GM18873 (cell line): Measurements from ENCODE around the gene NR2F6.

ENCODE experiments used
- ATAC-seq: cut with Tn5 transposase; IDR thresholded peaks from one replicate; pipeline ENCODE4 v1.9.1; 2021; ENCODE audit warnings: mild to moderate bottlenecking, moderate library complexity, moderate number of reproducible peaks; ENCODE audit not compliant: unreplicated experiment, low FRiP score

The NR2F6 gene

GRCh38 chr19:17266026-17266425 is 20.3 kb upstream of the NR2F6 start:
- no peak for ATAC-seq

GRCh38 chr19:17264641-17264979 is 18.9 kb upstream of the NR2F6 start, which contains the start of gene USHBP1:
TSS of gene USHBP1 (minus strand) at chr19:17264745. CDS start at chr19:17264299, 446 bp downstream.
- ATAC-seq: no peak

GRCh38 chr19:17263712-17264640 is 18.3 kb upstream of the NR2F6 start:
- no peak for ATAC-seq

GRCh38 chr19:17262557-17262956 is 16.8 kb upstream of the NR2F6 start:
- no peak for ATAC-seq

GRCh38 chr19:17260842-17261325 is 15.2 kb upstream of the NR2F6 start:
- no peak for ATAC-seq

- ATAC-seq: no peak
Measured at GRCh38 chr19:17259934-17260333, 14.2 kb upstream of the NR2F6 start.

GRCh38 chr19:17259118-17259780 is 13.5 kb upstream of the NR2F6 start:
- no peak for ATAC-seq

- no peak for ATAC-seq
Measured at GRCh38 chr19:17256130-17256529, 10.4 kb upstream of the NR2F6 start.

- ATAC-seq: no peak
Measured at GRCh38 chr19:17255150-17255621, 9.5 kb upstream of the NR2F6 start.

- no peak for ATAC-seq
Measured at GRCh38 chr19:17254636-17255035, 8.9 kb upstream of the NR2F6 start.

- ATAC-seq: no peak
Measured at GRCh38 chr19:17249887-17250548, 4.3 kb upstream of the NR2F6 start.

- no peak for ATAC-seq
Measured at GRCh38 chr19:17248011-17248776, 2.5 kb upstream of the NR2F6 start.

GRCh38 chr19:17246681-17247425 is 1.1 kb upstream of the NR2F6 start:
- ATAC-seq: no peak

GRCh38 chr19:17244618-17245534 is 843 bp downstream of the NR2F6 start:
- ATAC-seq: no peak

GRCh38 chr19:17243830-17244617 is 1.7 kb downstream of the NR2F6 start:
- no peak for ATAC-seq

GRCh38 chr19:17243211-17243829 is 2.4 kb downstream of the NR2F6 start:
- ATAC-seq: no peak
